Measurements from ENCODE around the gene B4GALNT3.

B4GALNT3 gene

GRCh38 chr12:508795-509194 is 49.1 kb downstream of the B4GALNT3 start:
- no CpG with 5 or more reads among the region's 5 CpGs for WGBS (ENCODE audit: insufficient coverage, insufficient read length)
- H3K27me3 ChIP-seq (ENCODE audit: control insufficient read depth, insufficient read depth, low read length): no peaks in the 10 kb centered on the region
- H3K9me3 ChIP-seq (ENCODE audit: control insufficient read depth, insufficient read depth, low read length): no peaks in the 10 kb centered on the region
- H3K4me3 ChIP-seq (ENCODE audit: low read length): no peak overlapping the region
- no peak for DNase-seq (ENCODE audit: low read depth, low spot score)
- no peak overlapping the region for H3K27ac ChIP-seq (ENCODE audit: low read length)
- no peaks in the 10 kb centered on the region for H3K36me3 ChIP-seq (ENCODE audit: control insufficient read depth, insufficient read depth, low read length)
- peaks cover 16% of the 10 kb centered on the region for H3K4me1 ChIP-seq (ENCODE audit: control insufficient read depth, insufficient read depth, low read length)

- no peak for DNase-seq (ENCODE audit: low read depth, low spot score)
- H3K36me3 ChIP-seq (ENCODE audit: control insufficient read depth, insufficient read depth, low read length): no peaks in the 10 kb centered on the region
- no peak overlapping the region for H3K4me3 ChIP-seq (ENCODE audit: low read length)
- H3K27ac ChIP-seq (ENCODE audit: low read length): no peak overlapping the region
- peaks cover 16% of the 10 kb centered on the region for H3K4me1 ChIP-seq (ENCODE audit: control insufficient read depth, insufficient read depth, low read length)
- no CpG with 5 or more reads among the region's 5 CpGs for WGBS (ENCODE audit: insufficient coverage, insufficient read length)
- H3K27me3 ChIP-seq (ENCODE audit: control insufficient read depth, insufficient read depth, low read length): no peaks in the 10 kb centered on the region
- H3K9me3 ChIP-seq (ENCODE audit: control insufficient read depth, insufficient read depth, low read length): no peaks in the 10 kb centered on the region
Observed at GRCh38 chr12:509500-509899, 49.8 kb downstream of the B4GALNT3 start.

GRCh38 chr12:510071-510825 is 50.5 kb downstream of the B4GALNT3 start:
- Histone ChIP-seq H3K36me3 (ENCODE audit: control insufficient read depth, insufficient read depth, low read length) (no peaks in the 10 kb centered on the region), H3K27ac (ENCODE audit: low read length) (no peak overlapping the region), H3K4me1 (ENCODE audit: control insufficient read depth, insufficient read depth, low read length) (peaks cover 16% of the 10 kb centered on the region), H3K9me3 (ENCODE audit: control insufficient read depth, insufficient read depth, low read length) (no peaks in the 10 kb centered on the region), H3K27me3 (ENCODE audit: control insufficient read depth, insufficient read depth, low read length) (no peaks in the 10 kb centered on the region), H3K4me3 (ENCODE audit: low read length) (no peak overlapping the region)
- WGBS (ENCODE audit: insufficient coverage, insufficient read length): no CpG with 5 or more reads among the region's 12 CpGs
- no peak for DNase-seq (ENCODE audit: low read depth, low spot score)

- WGBS (ENCODE audit: insufficient coverage, insufficient read length): 100% methylated on average over 5 of the region's 6 CpGs
- H3K4me3 ChIP-seq (ENCODE audit: low read length): no peak overlapping the region
- no peak for DNase-seq (ENCODE audit: low read depth, low spot score)
- no peak overlapping the region for H3K27ac ChIP-seq (ENCODE audit: low read length)
- H3K9me3 ChIP-seq (ENCODE audit: control insufficient read depth, insufficient read depth, low read length): no peaks in the 10 kb centered on the region
- H3K4me1 ChIP-seq (ENCODE audit: control insufficient read depth, insufficient read depth, low read length): peaks cover 13% of the 10 kb centered on the region
- no peaks in the 10 kb centered on the region for H3K27me3 ChIP-seq (ENCODE audit: control insufficient read depth, insufficient read depth, low read length)
- no peaks in the 10 kb centered on the region for H3K36me3 ChIP-seq (ENCODE audit: control insufficient read depth, insufficient read depth, low read length)
Observed at GRCh38 chr12:512933-513332, 53.2 kb downstream of the B4GALNT3 start.

GRCh38 chr12:513446-513845 is 53.7 kb downstream of the B4GALNT3 start:
- Histone ChIP-seq H3K9me3 (ENCODE audit: control insufficient read depth, insufficient read depth, low read length) (no peaks in the 10 kb centered on the region), H3K27ac (ENCODE audit: low read length) (no peak overlapping the region), H3K36me3 (ENCODE audit: control insufficient read depth, insufficient read depth, low read length) (no peaks in the 10 kb centered on the region), H3K4me1 (ENCODE audit: control insufficient read depth, insufficient read depth, low read length) (peaks cover 13% of the 10 kb centered on the region), H3K27me3 (ENCODE audit: control insufficient read depth, insufficient read depth, low read length) (no peaks in the 10 kb centered on the region), H3K4me3 (ENCODE audit: low read length) (no peak overlapping the region)
- no CpG with 5 or more reads among the region's 7 CpGs for WGBS (ENCODE audit: insufficient coverage, insufficient read length)
- DNase-seq (ENCODE audit: low read depth, low spot score): no peak

- Histone ChIP-seq H3K27ac (ENCODE audit: low read length) (no peak overlapping the region), H3K36me3 (ENCODE audit: control insufficient read depth, insufficient read depth, low read length) (no peaks in the 10 kb centered on the region), H3K4me1 (ENCODE audit: control insufficient read depth, insufficient read depth, low read length) (no peaks in the 10 kb centered on the region), H3K9me3 (ENCODE audit: control insufficient read depth, insufficient read depth, low read length) (no peaks in the 10 kb centered on the region), H3K4me3 (ENCODE audit: low read length) (no peak overlapping the region), H3K27me3 (ENCODE audit: control insufficient read depth, insufficient read depth, low read length) (no peaks in the 10 kb centered on the region)
- WGBS (ENCODE audit: insufficient coverage, insufficient read length): no CpG with 5 or more reads among the region's 3 CpGs
- DNase-seq (ENCODE audit: low read depth, low spot score): no peak
Observed at GRCh38 chr12:517538-517937, 57.8 kb downstream of the B4GALNT3 start.

- WGBS (ENCODE audit: insufficient coverage, insufficient read length): no CpG with 5 or more reads among the region's 2 CpGs
- H3K4me1 ChIP-seq (ENCODE audit: control insufficient read depth, insufficient read depth, low read length): no peaks in the 10 kb centered on the region
- H3K9me3 ChIP-seq (ENCODE audit: control insufficient read depth, insufficient read depth, low read length): no peaks in the 10 kb centered on the region
- no peak for DNase-seq (ENCODE audit: low read depth, low spot score)
- no peaks in the 10 kb centered on the region for H3K27me3 ChIP-seq (ENCODE audit: control insufficient read depth, insufficient read depth, low read length)
- H3K36me3 ChIP-seq (ENCODE audit: control insufficient read depth, insufficient read depth, low read length): no peaks in the 10 kb centered on the region
- H3K27ac ChIP-seq (ENCODE audit: low read length): no peak overlapping the region
- no peak overlapping the region for H3K4me3 ChIP-seq (ENCODE audit: low read length)
Observed at GRCh38 chr12:520119-520518, 60.4 kb downstream of the B4GALNT3 start.

GRCh38 chr12:522692-523378 is 63.1 kb downstream of the B4GALNT3 start:
- Histone ChIP-seq H3K27me3 (ENCODE audit: control insufficient read depth, insufficient read depth, low read length) (no peaks in the 10 kb centered on the region), H3K4me3 (ENCODE audit: low read length) (no peak overlapping the region), H3K9me3 (ENCODE audit: control insufficient read depth, insufficient read depth, low read length) (no peaks in the 10 kb centered on the region), H3K27ac (ENCODE audit: low read length) (no peak overlapping the region), H3K4me1 (ENCODE audit: control insufficient read depth, insufficient read depth, low read length) (no peaks in the 10 kb centered on the region), H3K36me3 (ENCODE audit: control insufficient read depth, insufficient read depth, low read length) (no peaks in the 10 kb centered on the region)
- no peak for DNase-seq (ENCODE audit: low read depth, low spot score)
- WGBS (ENCODE audit: insufficient coverage, insufficient read length): no CpG with 5 or more reads among the region's 7 CpGs

GRCh38 chr12:524167-524951 is 64.6 kb downstream of the B4GALNT3 start:
- H3K36me3 ChIP-seq (ENCODE audit: control insufficient read depth, insufficient read depth, low read length): no peaks in the 10 kb centered on the region
- DNase-seq (ENCODE audit: low read depth, low spot score): no peak
- H3K9me3 ChIP-seq (ENCODE audit: control insufficient read depth, insufficient read depth, low read length): no peaks in the 10 kb centered on the region
- no peak overlapping the region for H3K27ac ChIP-seq (ENCODE audit: low read length)
- no peaks in the 10 kb centered on the region for H3K27me3 ChIP-seq (ENCODE audit: control insufficient read depth, insufficient read depth, low read length)
- no peaks in the 10 kb centered on the region for H3K4me1 ChIP-seq (ENCODE audit: control insufficient read depth, insufficient read depth, low read length)
- WGBS (ENCODE audit: insufficient coverage, insufficient read length): no CpG with 5 or more reads among the region's 10 CpGs
- H3K4me3 ChIP-seq (ENCODE audit: low read length): no peak overlapping the region

- no peak for DNase-seq (ENCODE audit: low read depth, low spot score)
- H3K4me3 ChIP-seq (ENCODE audit: low read length): no peak overlapping the region
- no peaks in the 10 kb centered on the region for H3K9me3 ChIP-seq (ENCODE audit: control insufficient read depth, insufficient read depth, low read length)
- WGBS (ENCODE audit: insufficient coverage, insufficient read length): no CpG with 5 or more reads among the region's 6 CpGs
- H3K27me3 ChIP-seq (ENCODE audit: control insufficient read depth, insufficient read depth, low read length): no peaks in the 10 kb centered on the region
- no peak overlapping the region for H3K27ac ChIP-seq (ENCODE audit: low read length)
- no peaks in the 10 kb centered on the region for H3K4me1 ChIP-seq (ENCODE audit: control insufficient read depth, insufficient read depth, low read length)
- no peaks in the 10 kb centered on the region for H3K36me3 ChIP-seq (ENCODE audit: control insufficient read depth, insufficient read depth, low read length)
Observed at GRCh38 chr12:526089-526488, 66.3 kb downstream of the B4GALNT3 start.
